Activated CD4-positive, CD25-positive, alpha-beta regulatory T cell treated with anti-CD3 and anti-CD28 coated beads, Interleukin-2, amount 50 U/mL, for 24 hours (primary cell): ENCODE data around the gene SAMD13.

Experiments used
- ATAC-seq, 2 donors: fragments of 150-1000 bp; cut with Tn5 transposase; one replicate each; pipeline ENCODE4 v1.10.0; 2021; ENCODE audit warnings: mild to moderate bottlenecking in 1 of 2, moderate library complexity in 1 of 2

Gene SAMD13

GRCh38 chr1:84301004-84301784 lies at the start of gene SAMD13:
Gene SAMD13 (plus strand): TSS chr1:84301708. CDS start chr1:84303235, 1,527 bp downstream.
- ATAC-seq: peak in 1 of 2 donors; percentile 39

- no peak for ATAC-seq
Measured at GRCh38 chr1:84253036-84253435, 48.5 kb upstream of the SAMD13 start.

DNA sequence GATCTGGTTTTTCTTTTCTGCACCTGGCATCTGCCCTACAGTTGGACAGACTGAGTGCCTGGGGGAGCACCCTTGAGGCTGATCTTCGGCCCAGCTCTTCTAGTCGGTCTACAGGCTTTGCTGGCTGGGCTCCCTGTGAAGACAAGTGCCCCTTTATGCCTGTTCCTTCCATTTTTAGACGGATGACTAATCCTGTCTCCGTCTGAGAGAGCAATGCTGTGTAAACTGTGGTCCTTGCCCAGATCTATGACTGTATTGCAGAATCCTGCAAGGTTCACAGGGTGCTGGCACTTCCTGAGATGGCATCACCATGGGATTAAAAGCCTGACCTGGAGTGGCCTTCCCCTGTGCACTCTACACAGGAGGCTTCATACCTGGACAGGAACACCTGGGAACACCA lies 47.6 kb upstream of the SAMD13 start:
- ATAC-seq: no peak

DNA sequence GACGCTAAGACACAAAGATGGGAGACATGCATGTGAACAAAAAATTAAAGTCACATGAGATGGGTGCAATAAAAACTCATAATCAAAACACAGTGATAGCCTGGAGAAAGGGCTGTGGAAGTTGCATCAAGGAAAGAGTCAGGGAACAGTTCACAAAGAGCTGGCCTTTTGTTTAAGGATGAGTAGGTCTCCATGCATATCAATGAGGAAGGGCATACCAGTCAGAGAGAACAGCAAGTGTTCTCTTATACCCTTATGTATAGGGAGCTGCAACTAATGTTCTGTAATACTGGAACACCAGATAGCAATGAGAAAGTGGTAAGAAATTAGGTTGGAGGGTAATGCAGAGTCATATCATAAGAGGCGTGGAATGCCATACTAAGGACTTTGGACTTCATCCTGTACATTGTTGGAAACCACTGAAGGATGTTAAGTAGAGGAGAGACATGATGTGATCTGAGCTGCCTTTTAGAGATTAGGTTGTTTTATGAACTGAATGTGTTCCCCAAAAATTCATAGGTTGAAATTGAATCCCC lies 46.7 kb upstream of the SAMD13 start:
- no peak for ATAC-seq

DNA sequence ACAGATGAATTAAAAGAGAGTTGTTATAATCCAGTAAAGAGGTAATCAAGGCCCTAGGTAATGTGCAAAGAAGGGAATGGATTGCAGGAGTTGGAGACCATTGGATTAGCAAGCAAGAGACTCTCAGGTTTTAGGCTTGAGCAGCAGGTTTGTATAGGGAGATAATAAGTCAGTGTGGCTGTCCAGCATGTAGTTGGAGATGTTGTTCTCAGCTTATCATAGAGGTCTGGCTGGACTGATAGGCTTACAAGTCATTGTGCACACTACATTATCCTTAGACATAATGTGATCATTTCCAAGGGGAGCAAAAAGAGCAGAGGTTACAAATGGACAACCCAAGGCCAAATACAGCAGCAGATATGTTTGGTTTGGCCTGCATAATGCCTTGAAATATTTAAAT lies 45.9 kb upstream of the SAMD13 start:
- no peak for ATAC-seq

DNA sequence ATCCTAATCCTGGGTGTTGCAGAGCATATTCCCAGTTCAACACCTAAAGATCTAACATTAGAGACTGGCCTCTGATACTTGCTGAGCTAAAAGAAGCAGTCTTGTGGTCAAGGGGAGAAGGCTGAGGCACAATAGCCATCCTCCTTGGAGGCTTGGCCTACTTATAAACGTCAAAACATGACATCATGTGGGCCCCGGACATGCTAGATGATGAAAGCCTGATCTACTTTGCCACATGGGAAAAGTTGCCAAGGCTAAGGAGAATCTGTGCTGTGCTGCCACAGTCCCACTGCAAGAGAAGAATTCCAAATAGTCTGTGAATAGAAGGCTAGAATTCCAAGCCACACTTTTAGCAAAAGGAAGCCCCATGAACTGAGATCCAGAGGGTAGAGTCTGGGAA lies 43.9 kb upstream of the SAMD13 start:
- no peak for ATAC-seq

DNA sequence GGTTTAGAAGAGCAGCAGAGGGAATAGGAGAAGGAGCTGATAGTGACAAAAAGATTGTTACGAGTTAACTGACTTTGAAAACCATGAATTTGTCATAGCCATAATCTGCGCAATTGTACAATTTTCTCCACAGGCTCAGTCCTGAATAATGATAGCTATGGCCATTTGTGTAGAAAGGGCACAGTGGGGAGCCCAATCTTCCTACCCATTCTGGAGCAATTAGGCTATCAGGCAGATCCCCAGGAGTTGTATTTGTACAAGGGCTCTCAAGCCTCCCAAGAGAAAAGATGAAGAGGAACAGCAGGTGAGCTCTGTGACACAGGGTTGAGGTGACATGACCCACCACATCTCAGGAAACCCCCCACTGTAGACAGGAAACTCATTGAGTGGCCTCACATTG lies 42.1 kb upstream of the SAMD13 start:
- ATAC-seq: no peak

GRCh38 chr1:84259989-84260388 lies 41.5 kb upstream of the SAMD13 start:
- ATAC-seq: no peak

DNA sequence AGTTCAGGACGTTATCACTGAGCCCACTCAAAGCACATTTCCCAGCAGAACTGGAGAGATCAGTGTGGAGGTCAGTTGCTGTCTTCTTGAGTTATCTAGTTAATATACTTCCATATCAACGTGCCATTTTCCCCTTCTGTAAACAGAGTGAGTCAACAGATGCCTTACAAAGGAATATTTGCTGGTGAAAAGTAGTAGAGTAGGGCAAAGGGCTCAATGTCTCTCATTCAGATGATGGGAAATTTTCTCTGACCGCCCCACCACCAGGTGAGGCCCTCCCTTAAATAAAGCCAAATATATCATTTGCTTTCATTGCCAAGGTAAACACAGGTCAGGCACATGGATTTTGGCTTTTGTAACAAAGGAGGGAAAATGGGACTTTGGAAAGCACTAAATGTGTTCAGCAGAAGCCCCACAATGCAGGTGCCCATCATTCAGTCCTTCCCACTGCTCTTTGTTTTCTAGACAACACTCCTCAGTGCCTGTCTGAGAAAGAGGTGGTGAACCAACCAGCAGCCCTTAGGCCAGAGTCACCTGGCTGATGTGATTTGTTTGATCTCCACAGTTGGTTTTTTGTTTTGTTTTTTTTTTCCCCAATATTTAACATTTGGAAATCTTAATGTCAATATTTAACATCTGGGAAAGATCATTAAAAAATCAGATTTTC lies 40.5 kb upstream of the SAMD13 start:
- no peak for ATAC-seq

GRCh38 chr1:84264961-84265360 lies 36.5 kb upstream of the SAMD13 start:
- no peak for ATAC-seq

DNA sequence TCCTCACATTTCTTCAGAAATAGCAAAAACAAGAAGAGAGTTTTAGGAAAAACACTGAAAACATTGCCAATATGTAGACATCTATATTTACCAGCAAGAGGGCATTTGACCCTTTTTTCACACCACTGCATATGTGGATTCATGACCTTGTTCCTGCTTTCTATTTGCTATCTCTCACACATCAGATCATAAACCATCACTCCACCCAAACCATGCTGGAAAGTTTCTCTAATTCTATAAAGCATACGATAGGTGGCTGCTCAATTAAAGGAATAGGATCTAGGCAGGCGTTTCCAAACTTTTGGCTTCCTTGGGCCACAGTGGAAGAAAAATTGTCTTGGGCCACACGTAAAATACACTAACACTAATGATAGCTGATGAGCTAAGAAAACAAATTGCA lies 35.6 kb upstream of the SAMD13 start:
- no peak for ATAC-seq

- no peak for ATAC-seq
Measured at GRCh38 chr1:84266748-84267147, 34.8 kb upstream of the SAMD13 start.

- no peak for ATAC-seq
Measured at GRCh38 chr1:84267476-84267875, 34.0 kb upstream of the SAMD13 start.

DNA sequence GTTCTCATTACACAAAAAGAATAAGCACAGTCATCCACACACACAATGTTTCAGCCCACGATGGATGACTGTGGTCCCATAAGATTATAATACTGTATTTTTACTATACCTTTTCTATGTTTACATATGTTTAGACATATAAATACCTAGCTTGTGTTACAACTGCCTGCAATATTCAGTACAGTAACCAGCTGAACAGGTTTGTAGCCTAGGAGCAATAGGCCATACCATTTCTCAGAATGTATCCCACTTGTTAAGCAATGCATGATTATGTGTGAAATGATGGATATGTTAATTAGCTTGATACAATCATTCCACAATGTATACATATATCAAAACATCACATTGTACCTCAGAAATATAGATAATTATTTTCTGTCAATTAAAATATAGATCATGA lies 33.2 kb upstream of the SAMD13 start:
- ATAC-seq: no peak

DNA sequence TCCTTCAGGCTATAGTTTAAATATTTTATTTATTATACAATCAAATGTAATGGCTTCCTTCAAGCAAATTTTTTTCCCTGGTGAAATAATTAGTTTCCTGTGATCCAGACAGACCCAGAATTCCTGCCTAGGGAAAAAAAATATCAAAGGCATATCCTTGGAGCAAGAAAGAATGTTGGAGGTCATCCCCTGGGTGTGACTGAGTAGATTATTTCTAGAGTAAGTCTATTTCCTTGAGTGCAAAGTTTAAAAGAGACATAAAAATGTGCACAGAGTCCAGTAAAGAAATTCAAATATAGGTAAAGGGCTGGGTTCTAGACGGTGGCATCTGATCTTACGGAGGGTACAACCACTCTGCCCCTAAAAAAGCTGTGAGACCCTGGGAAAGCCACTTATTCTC lies 32.2 kb upstream of the SAMD13 start:
- no peak for ATAC-seq

DNA sequence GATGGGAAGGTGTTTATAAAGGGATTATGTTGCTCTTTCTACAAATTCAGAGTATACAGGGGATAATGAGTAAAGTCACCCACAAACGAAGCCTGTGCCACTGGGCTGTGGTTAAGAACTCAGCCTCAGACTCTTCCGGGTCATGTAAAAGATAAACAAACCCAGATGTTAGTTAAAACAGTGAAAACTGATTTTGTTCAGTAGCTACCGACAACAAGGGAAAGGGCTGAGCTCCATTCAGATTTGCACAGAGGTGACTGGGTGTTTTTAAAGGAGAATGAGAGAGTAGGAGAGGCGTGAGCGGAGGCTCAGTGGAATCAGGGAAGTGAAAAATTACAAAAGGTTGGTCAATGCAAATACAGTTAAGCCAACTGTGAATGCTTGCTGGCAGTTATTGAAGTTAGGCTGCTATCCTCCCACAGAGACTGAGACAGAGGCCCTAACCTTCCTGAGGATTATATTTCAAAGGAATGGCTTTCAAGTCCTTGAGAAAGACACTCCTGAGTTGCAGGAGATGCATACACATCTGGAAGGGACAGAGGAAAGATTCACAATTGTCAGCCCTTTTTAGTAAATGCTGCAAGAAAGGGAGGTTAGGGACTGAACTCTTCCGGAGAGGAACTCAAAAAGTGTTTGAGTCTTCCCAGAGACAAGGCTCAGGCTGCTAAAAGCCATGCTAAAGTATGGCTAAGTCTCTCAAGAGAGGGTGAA lies 29.9 kb upstream of the SAMD13 start:
- no peak for ATAC-seq

GRCh38 chr1:84272401-84272800 lies 29.1 kb upstream of the SAMD13 start:
- ATAC-seq: no peak

DNA sequence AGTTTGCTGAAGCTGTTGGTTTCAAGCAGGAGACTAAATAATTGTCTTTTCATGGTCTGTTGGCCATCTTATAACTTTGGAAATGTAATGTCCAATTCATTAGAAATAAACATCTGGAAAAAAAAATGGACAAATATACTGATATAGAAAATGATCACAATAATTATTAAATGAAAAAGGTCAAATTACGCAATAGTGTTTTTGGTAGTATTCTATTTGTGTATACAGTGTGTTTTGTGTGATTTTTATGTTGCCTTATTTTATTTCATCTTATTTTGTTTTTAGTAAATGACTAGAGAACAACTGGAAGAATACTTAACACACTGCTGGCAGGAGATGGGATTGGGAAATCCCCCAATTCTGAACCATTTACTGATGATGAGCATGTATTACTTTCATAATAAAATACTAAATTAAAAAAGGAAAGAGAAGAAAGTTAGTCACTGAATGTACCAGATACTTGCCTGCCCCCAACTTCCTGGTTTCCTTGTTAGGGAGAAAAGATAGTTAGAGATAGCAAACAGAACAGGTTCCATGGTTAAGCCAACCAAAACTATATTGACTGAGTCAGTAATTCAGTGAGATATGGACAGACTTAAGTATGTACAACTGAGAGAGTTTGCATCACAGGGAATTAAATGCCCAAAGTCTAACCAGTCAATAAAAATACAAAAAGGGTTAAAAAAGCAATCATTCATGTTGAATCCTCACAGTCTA lies 24.0 kb upstream of the SAMD13 start:
- ATAC-seq: no peak

- no peak for ATAC-seq
Measured at GRCh38 chr1:84278905-84279304, 22.6 kb upstream of the SAMD13 start.

DNA sequence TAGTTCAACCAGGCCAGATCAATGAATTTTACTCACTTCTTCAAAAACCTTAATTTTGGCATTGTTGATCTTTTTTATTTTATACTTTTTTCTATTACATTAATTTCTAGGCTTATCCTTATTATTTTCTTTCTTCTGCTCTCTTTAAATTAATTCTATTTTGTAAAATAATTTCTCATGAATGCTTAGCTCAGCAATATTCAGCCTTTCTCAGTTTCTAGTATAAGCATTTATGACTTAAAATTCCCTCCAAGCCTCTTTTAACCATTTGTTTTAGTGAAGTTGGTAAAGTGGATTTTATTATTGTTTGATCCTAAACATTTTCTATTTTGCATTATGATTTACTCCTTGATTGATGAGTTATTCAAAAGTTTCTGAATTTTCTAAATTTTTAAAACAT lies 20.6 kb upstream of the SAMD13 start:
- no peak for ATAC-seq

GRCh38 chr1:84282780-84283333 lies 18.7 kb upstream of the SAMD13 start:
- no peak for ATAC-seq

- ATAC-seq: no peak
Measured at GRCh38 chr1:84283381-84283780, 18.1 kb upstream of the SAMD13 start.

GRCh38 chr1:84286071-84286470 lies 15.4 kb upstream of the SAMD13 start:
- ATAC-seq: no peak
